HEK293T (cell line): ENCODE results near the gene PAK6.

Experiments
- ARNT ChIP-seq: fragments of 450-650 bp; IDR thresholded peaks from 2 replicates; pipeline ENCODE4 v1.6.1; 2017; ENCODE audit warnings: mild to moderate bottlenecking
- BHLHE40 ChIP-seq: fragments of 450-650 bp; IDR thresholded peaks from 2 replicates; pipeline ENCODE4 v1.6.1; 2016; ENCODE audit warnings: mild to moderate bottlenecking, moderate library complexity, borderline replicate concordance
- FOXM1 ChIP-seq: fragments of 450-650 bp; IDR thresholded peaks from 2 replicates; pipeline ENCODE4 v1.6.1; 2017; ENCODE audit warnings: mild to moderate bottlenecking, borderline replicate concordance
- HDGF ChIP-seq: fragments of 450-650 bp; IDR thresholded peaks from 2 replicates; pipeline ENCODE4 v1.6.1; 2017; ENCODE audit warnings: antibody characterized with exemption, borderline replicate concordance
- SUZ12 ChIP-seq: fragments of 450-650 bp; IDR thresholded peaks from 2 replicates; pipeline ENCODE4 v1.6.1; 2016; ENCODE audit warnings: mild to moderate bottlenecking
- ZNF384 ChIP-seq: fragments of 450-650 bp; IDR thresholded peaks from 2 replicates; pipeline ENCODE4 v1.6.1; 2016

- TF ChIP-seq ZNF384 (no peak), HDGF (no peak), ARNT (no peak), FOXM1 (no peak), BHLHE40 (no peak), SUZ12 (no peak)
These were observed 66.4 kb downstream of the PAK6 start for GRCh38 chr15:40305281-40305680.
